WERI-Rb-1 (cell line): ENCODE results near the gene KNL1.

Source experiments
- DNase-seq: peaks from one replicate; pipeline ENCODE4 v3.0.0-alpha.2; 2020
- H3K27ac ChIP-seq: fragments of 250-450 bp; sonication (Bioruptor Pico); 2 replicates; pipeline ENCODE4 v1.5.1; 2020; ENCODE audit warnings: mild to moderate bottlenecking, moderate library complexity
- H3K27me3 ChIP-seq: fragments of 250-450 bp; sonication (Bioruptor Pico); 2 replicates; pipeline ENCODE4 v1.5.1; 2021; ENCODE audit warnings: mild to moderate bottlenecking, low read depth, moderate library complexity; ENCODE audit not compliant: insufficient read depth, severe bottlenecking
- H3K36me3 ChIP-seq: fragments of 250-450 bp; sonication (Bioruptor Pico); 2 replicates; pipeline ENCODE4 v1.5.1; 2020; ENCODE audit warnings: mild to moderate bottlenecking, moderate library complexity
- H3K4me3 ChIP-seq: 2 replicates; pipeline ENCODE4 v1.5.1; 2011; ENCODE audit warnings: low read depth, mild to moderate bottlenecking, control low read depth, low read length
- H3K9me3 ChIP-seq: fragments of 250-450 bp; sonication (Bioruptor Pico); 2 replicates; pipeline ENCODE4 v1.5.1; 2021; ENCODE audit warnings: mild to moderate bottlenecking, moderate library complexity; ENCODE audit not compliant: severe bottlenecking
- TF ChIP-seq, protein P1 (sequence below): IDR thresholded peaks from 2 replicates; pipeline ENCODE4 v1.5.1; 2011; ENCODE audit warnings: low read depth, mild to moderate bottlenecking, control low read depth, inconsistent platforms, low read length

Gene KNL1

DNA sequence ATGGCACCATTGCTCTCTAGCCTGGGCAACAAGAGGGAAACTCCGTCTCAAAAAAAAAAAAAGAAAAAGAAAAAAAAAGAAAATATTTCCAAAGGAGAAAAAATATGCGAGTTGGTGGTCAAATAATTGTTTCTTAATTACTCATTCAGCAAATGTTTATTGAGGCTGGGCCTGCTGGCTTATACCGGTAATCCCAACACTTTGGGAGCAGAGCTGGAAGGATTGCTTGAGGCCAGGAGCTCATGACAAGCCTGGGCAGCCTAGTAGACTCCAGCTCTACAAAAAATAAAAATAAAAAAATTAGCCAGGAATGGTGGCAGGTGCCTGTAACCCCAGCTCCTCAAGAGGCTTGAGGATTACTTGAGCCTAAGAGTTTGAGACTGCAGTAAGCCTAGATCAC lies 4.1 kb downstream of the KNL1 start:
- DNase-seq: no peak
- Histone ChIP-seq H3K4me3 (no peak overlapping the region), H3K36me3 (no peaks in the 10 kb centered on the region), H3K9me3 (no peaks in the 10 kb centered on the region), H3K27ac (no peak overlapping the region), H3K27me3 (no peaks in the 10 kb centered on the region)
- TF ChIP-seq, protein P1, sequence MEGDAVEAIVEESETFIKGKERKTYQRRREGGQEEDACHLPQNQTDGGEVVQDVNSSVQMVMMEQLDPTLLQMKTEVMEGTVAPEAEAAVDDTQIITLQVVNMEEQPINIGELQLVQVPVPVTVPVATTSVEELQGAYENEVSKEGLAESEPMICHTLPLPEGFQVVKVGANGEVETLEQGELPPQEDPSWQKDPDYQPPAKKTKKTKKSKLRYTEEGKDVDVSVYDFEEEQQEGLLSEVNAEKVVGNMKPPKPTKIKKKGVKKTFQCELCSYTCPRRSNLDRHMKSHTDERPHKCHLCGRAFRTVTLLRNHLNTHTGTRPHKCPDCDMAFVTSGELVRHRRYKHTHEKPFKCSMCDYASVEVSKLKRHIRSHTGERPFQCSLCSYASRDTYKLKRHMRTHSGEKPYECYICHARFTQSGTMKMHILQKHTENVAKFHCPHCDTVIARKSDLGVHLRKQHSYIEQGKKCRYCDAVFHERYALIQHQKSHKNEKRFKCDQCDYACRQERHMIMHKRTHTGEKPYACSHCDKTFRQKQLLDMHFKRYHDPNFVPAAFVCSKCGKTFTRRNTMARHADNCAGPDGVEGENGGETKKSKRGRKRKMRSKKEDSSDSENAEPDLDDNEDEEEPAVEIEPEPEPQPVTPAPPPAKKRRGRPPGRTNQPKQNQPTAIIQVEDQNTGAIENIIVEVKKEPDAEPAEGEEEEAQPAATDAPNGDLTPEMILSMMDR: no peak

DNA sequence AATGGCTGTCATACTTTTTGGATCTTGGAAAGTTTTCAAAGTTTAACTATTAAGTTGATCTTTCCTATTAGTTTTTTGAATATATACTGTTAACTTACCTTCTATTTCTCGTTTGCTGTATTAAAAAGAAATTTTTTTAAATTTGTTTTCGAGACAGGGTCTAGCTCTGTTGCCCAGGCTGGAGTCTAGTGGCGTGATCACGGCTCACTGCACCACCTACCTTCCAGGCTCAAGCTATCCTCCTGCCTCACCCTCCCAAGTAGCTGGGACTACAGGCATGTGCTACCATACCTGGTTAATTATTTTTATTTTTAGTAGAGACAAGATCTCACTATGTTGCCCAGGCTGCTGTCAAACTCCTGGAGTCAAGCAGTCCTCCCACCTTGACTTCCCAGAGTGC lies 4.6 kb downstream of the KNL1 start:
- Histone ChIP-seq H3K4me3 (no peak overlapping the region), H3K27ac (no peak overlapping the region), H3K36me3 (no peaks in the 10 kb centered on the region), H3K27me3 (no peaks in the 10 kb centered on the region), H3K9me3 (no peaks in the 10 kb centered on the region)
- no peak for DNase-seq
- TF ChIP-seq, protein P1: no peak

DNA sequence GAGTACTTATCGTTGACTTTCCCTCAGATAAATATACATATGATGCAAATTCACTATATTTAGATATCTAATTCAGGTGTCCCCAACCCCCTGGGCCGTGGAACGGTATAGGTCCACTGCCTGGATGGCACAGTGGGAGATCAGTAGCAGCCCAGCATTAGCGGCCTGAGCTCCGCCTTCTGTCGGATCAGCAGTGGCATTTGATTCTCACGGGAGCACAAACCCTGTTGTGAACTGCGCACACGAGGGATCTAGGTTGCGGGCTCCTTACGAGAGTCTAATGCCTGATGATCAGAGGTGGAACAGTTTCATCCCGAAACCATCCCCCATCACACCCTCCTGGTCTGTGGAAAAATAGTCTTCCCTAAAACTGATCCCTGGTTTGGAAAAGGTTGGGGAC lies 6.9 kb downstream of the KNL1 start:
- Histone ChIP-seq H3K27me3 (no peaks in the 10 kb centered on the region), H3K36me3 (peaks cover 4% of the 10 kb centered on the region; the same call in 1 of the 2 replicates), H3K9me3 (no peaks in the 10 kb centered on the region), H3K4me3 (no peak overlapping the region), H3K27ac (no peak overlapping the region)
- no peak for DNase-seq
- TF ChIP-seq, protein P1: no peak

DNA sequence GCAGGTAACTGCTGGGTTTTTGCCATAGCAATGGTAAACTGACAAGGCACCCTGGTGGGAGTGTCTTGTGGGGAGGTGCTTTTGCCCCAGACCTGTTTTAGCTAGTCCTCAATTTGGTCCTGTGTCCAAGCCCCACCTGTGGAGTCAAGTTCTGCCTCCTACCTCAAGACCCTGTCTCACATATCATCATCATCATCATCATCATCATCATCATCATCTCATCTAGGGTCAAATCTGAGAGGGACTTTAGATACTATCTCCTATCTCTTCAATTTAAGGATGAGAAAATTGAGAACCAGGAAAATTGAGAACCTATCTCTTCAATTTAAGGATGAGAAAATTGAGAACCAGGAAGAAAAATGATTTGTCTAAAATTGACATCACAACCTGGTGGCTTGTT lies 9.9 kb downstream of the KNL1 start:
- H3K4me3 ChIP-seq: no peak overlapping the region
- TF ChIP-seq, protein P1: no peak
- no peaks in the 10 kb centered on the region for H3K9me3 ChIP-seq
- no peaks in the 10 kb centered on the region for H3K27me3 ChIP-seq
- H3K27ac ChIP-seq: no peak overlapping the region
- no peak for DNase-seq
- H3K36me3 ChIP-seq: peaks cover 23% of the 10 kb centered on the region

DNA sequence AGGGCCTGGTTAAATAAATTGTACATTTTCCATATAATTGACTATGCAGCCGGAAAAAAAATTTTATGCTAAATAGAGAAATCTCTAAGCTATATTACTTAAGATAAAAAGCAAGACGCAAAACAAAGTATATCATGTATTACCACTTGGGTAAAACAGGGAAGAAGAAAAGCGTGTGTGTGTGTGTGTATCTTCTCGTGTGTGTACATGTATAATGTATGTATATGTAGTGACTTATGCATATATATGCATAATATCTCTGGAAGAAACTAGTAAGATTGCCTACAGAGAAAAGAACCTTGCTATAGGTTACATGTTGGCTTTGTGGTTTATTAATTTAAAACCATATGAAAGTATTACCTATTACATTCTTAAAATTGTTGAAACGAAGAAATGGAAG lies 19.0 kb downstream of the KNL1 start:
- no peak for DNase-seq
- no peak overlapping the region for H3K27ac ChIP-seq
- no peaks in the 10 kb centered on the region for H3K9me3 ChIP-seq
- H3K4me3 ChIP-seq: no peak overlapping the region
- H3K36me3 ChIP-seq: peaks cover 26% of the 10 kb centered on the region
- H3K27me3 ChIP-seq: no peaks in the 10 kb centered on the region
- TF ChIP-seq, protein P1: no peak

DNA sequence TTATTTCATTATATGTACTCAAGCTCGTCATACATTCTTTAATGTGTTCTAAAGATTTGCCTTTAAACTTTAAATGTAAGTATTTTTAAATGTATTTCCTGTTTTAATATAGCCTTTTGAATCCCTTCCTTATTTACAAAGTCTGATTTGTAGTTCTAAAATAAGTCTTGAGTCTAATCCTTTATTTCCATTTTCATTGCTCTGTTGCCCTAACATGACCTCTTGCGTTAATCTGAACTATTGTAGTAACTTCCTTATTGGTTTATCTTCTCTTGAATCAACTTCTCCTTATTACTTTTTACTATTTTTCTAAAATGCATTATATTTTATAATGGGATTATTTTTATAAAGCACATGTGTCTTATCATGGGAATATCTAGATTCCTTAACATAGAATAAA lies 24.0 kb downstream of the KNL1 start:
- Histone ChIP-seq H3K4me3 (no peak overlapping the region), H3K27ac (no peak overlapping the region), H3K36me3 (peaks cover 31% of the 10 kb centered on the region), H3K27me3 (no peaks in the 10 kb centered on the region), H3K9me3 (no peaks in the 10 kb centered on the region)
- DNase-seq: no peak
- TF ChIP-seq, protein P1: no peak
